Osteoblast (primary cell): ENCODE data around the gene ABCA5. TPM values are rescaled to one million over a fixed set of nuclear protein-coding genes. Genes with fewer than 3 reads are reported as not detected.

ENCODE experiments used
- DNase-seq: peaks from one replicate; pipeline ENCODE4 v3.0.0; 2011; ENCODE audit warnings: low spot score, mixed read lengths; ENCODE audit not compliant: insufficient read length; ENCODE audit errors: missing footprints
- H2AFZ ChIP-seq: 2 replicates; pipeline ENCODE4 v1.6.0; 2011; ENCODE audit warnings: mild to moderate bottlenecking, low read length
- H3K27ac ChIP-seq: 2 replicates; pipeline ENCODE4 v1.5.1; 2011; ENCODE audit warnings: mild to moderate bottlenecking, low read depth, low read length, moderate library complexity
- H3K27me3 ChIP-seq: 2 replicates; pipeline ENCODE4 v1.6.0; 2012; ENCODE audit warnings: mild to moderate bottlenecking, control low read depth, inconsistent platforms, low read length, moderate library complexity; ENCODE audit not compliant: insufficient read depth
- H3K36me3 ChIP-seq: 2 replicates; pipeline ENCODE4 v1.5.1; 2011; ENCODE audit warnings: mild to moderate bottlenecking, low read length, control low read depth, moderate library complexity; ENCODE audit not compliant: insufficient read depth
- H3K4me1 ChIP-seq: 2 replicates; pipeline ENCODE4 v1.5.1; 2011; ENCODE audit warnings: mild to moderate bottlenecking, low read length, control low read depth, moderate library complexity; ENCODE audit not compliant: insufficient read depth
- H3K4me2 ChIP-seq: 2 replicates; pipeline ENCODE4 v1.6.0; 2011; ENCODE audit warnings: mild to moderate bottlenecking, low read length; ENCODE audit not compliant: insufficient read depth
- H3K4me3 ChIP-seq: fragments of 200-600 bp; sonication (generic); 3 replicates; pipeline ENCODE4 v1.5.1; 2012; ENCODE audit warnings: mild to moderate bottlenecking, low read length, inconsistent platforms; ENCODE audit not compliant: insufficient read depth
- H3K79me2 ChIP-seq: 2 replicates; pipeline ENCODE4 v1.6.0; 2012; ENCODE audit warnings: mild to moderate bottlenecking, low read length, control low read depth, inconsistent platforms; ENCODE audit not compliant: insufficient read depth
- H3K9me3 ChIP-seq: 2 replicates; pipeline ENCODE4 v1.5.1; 2011; ENCODE audit warnings: low read depth, low read length, control low read depth
- H4K20me1 ChIP-seq: 2 replicates; pipeline ENCODE4 v1.6.0; 2012; ENCODE audit warnings: mild to moderate bottlenecking, low read length, control low read depth; ENCODE audit not compliant: insufficient read depth
- total RNA-seq: library from RNA; depleted of rRNA; stranded (reverse); fragments of >200 nt; gene quantifications from 2 replicates; pipeline ENCODE4 v1.2.3, GENCODE V29; 2012
- TF ChIP-seq, protein P1 (sequence below): IDR thresholded peaks from 2 replicates; pipeline ENCODE4 v1.5.1; 2011; ENCODE audit warnings: mild to moderate bottlenecking, low read depth, low read length, moderate library complexity; ENCODE audit errors: extremely low read depth

ABCA5 gene
- total RNA-seq, 1 donor = 22.4 TPM

DNA sequence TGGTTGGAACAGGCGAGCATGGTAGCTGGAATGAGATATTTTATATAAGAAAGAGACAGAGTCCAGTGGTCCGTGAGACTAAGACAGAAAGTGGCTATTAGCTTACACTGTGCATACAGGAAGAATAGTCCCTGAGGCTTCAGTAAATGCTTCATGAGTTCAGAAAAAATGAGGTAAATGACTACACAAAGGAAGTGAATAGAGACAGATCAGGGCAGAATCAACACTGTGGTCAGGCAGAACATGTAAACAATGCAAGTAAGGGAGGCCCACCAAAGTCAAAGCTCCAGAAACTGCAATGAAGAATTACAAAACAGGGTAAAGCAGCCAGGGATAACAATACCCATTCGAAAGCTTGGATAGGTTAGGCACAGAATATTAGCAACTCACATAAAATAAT lies 103.1 kb downstream of the ABCA5 start:
- peak overlapping the region; percentile 28 for H3K4me2 ChIP-seq
- peak overlapping the region; percentile 90 for H2AFZ ChIP-seq
- H3K9me3 ChIP-seq = no peaks in the 10 kb centered on the region
- H3K36me3 ChIP-seq = no peaks in the 10 kb centered on the region
- no peak for DNase-seq
- no peaks in the 10 kb centered on the region for H3K79me2 ChIP-seq
- peaks cover 4% of the 10 kb centered on the region for H3K4me1 ChIP-seq
- no peak overlapping the region for H3K4me3 ChIP-seq
- H3K27ac ChIP-seq = no peak overlapping the region
- TF ChIP-seq, protein P1, sequence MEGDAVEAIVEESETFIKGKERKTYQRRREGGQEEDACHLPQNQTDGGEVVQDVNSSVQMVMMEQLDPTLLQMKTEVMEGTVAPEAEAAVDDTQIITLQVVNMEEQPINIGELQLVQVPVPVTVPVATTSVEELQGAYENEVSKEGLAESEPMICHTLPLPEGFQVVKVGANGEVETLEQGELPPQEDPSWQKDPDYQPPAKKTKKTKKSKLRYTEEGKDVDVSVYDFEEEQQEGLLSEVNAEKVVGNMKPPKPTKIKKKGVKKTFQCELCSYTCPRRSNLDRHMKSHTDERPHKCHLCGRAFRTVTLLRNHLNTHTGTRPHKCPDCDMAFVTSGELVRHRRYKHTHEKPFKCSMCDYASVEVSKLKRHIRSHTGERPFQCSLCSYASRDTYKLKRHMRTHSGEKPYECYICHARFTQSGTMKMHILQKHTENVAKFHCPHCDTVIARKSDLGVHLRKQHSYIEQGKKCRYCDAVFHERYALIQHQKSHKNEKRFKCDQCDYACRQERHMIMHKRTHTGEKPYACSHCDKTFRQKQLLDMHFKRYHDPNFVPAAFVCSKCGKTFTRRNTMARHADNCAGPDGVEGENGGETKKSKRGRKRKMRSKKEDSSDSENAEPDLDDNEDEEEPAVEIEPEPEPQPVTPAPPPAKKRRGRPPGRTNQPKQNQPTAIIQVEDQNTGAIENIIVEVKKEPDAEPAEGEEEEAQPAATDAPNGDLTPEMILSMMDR = no peak
- H4K20me1 ChIP-seq = no peaks in the 10 kb centered on the region
- no peaks in the 10 kb centered on the region for H3K27me3 ChIP-seq

DNA sequence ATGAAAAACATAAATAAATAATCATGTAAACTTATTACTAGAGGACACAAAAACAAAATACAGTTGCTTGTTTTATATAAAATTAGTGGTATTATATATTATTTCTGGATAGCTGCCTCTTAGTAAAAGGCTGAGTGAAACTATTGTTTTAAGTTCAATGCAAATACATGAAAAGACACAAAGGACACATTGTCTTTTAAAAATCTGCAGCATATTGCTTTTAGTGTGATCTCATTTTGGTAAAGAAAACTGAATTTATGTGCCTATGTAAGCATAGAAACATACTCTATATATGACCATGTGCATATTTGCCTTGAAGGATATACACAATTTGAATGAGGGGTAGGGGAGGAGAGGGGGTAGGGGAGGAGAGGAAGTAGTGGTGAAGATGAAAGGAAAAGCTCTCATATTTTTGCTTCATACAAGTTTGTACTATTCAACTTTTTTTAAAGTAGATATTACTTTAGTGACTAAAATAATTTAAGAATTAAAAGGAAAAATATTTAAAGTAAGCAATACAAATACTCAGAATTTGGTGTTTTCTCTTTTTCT lies 104.2 kb downstream of the ABCA5 start:
- no peak overlapping the region for H2AFZ ChIP-seq
- no peak overlapping the region for H3K27ac ChIP-seq
- no peaks in the 10 kb centered on the region for H3K79me2 ChIP-seq
- DNase-seq = no peak
- H3K36me3 ChIP-seq = no peaks in the 10 kb centered on the region
- no peak overlapping the region for H3K4me2 ChIP-seq
- no peaks in the 10 kb centered on the region for H3K9me3 ChIP-seq
- H4K20me1 ChIP-seq = no peaks in the 10 kb centered on the region
- peaks cover 4% of the 10 kb centered on the region for H3K4me1 ChIP-seq
- no peak overlapping the region for H3K4me3 ChIP-seq
- H3K27me3 ChIP-seq = no peaks in the 10 kb centered on the region
- TF ChIP-seq, protein P1 = no peak

DNA sequence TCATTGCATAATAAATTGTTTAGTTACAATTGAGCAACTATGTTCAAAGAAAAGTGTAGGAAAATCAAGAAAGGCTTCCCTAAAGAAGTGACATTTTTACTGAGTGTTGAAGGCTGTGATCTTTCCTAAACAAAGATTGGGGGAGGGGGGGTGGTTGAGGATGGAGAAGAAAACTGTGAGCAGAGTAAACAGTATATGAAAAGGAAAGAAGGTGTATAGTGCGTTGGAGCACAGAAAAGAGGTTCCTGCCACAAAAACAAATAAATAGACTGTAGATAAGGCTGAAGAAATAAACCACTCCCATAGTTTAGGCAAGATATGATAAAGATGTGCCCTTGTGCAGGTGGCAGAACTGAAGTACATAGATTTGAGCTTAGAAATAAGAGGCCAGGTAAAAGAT lies 106.8 kb downstream of the ABCA5 start:
- Histone ChIP-seq H3K27me3 (no peaks in the 10 kb centered on the region), H4K20me1 (no peaks in the 10 kb centered on the region), H3K36me3 (no peaks in the 10 kb centered on the region), H3K4me1 (peaks cover 4% of the 10 kb centered on the region), H2AFZ (no peak overlapping the region), H3K9me3 (no peaks in the 10 kb centered on the region), H3K4me3 (no peak overlapping the region), H3K79me2 (no peaks in the 10 kb centered on the region), H3K4me2 (no peak overlapping the region), H3K27ac (no peak overlapping the region)
- no peak for DNase-seq
- TF ChIP-seq, protein P1 = no peak

DNA sequence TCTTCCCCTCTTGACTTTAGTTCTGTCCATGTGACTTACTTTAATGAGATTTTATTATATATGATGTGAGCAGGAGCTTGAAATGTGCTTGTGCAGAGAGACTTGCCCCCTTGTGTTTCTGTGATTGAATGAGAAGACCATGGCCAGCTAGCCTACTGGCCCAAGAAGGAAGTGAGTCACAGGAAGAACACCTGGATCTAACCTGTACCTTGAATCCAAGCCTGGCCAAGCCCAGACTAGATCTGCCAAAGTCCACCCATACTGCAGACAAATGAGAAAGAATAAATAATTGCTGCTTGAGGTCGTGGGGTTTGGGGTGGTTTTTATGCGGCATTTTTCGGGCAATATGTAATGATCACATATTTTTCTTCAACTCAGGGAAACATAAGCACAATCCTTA lies 107.9 kb downstream of the ABCA5 start:
- Histone ChIP-seq H4K20me1 (no peaks in the 10 kb centered on the region), H3K36me3 (no peaks in the 10 kb centered on the region), H3K27ac (no peak overlapping the region), H3K4me2 (no peak overlapping the region), H3K4me1 (peaks cover 4% of the 10 kb centered on the region), H3K9me3 (no peaks in the 10 kb centered on the region), H2AFZ (no peak overlapping the region), H3K27me3 (no peaks in the 10 kb centered on the region), H3K79me2 (no peaks in the 10 kb centered on the region), H3K4me3 (no peak overlapping the region)
- TF ChIP-seq, protein P1 = no peak
- DNase-seq = no peak
